SKM-1 treated with dmso at 0.1 percent for 144 hours (cell line): ENCODE data around the gene NTSR1.

Experiments
- DNase-seq: peaks from one replicate; lab custom pipeline; 2025; ENCODE audit not compliant: unreplicated experiment; lab: John Stamatoyannopoulos, UW

Gene NTSR1

GRCh38 chr20:62782149-62782892 lies 73.7 kb downstream of the NTSR1 start:
- DNase-seq: no peak

- no peak for DNase-seq
These were observed 74.2 kb downstream of the NTSR1 start for GRCh38 chr20:62782893-62783278.

- no peak for DNase-seq
These were observed 75.9 kb downstream of the NTSR1 start for GRCh38 chr20:62784497-62784896.

GRCh38 chr20:62785393-62785792 lies 76.8 kb downstream of the NTSR1 start:
- DNase-seq: no peak

GRCh38 chr20:62786157-62786556 lies 77.5 kb downstream of the NTSR1 start:
- no peak for DNase-seq

GRCh38 chr20:62787321-62787720 lies 78.7 kb downstream of the NTSR1 start:
- no peak for DNase-seq

- no peak for DNase-seq
These were observed 79.2 kb downstream of the NTSR1 start for GRCh38 chr20:62787866-62788265.

- DNase-seq: no peak
These were observed 80.0 kb downstream of the NTSR1 start for GRCh38 chr20:62788607-62789006.

- no peak for DNase-seq
These were observed 81.4 kb downstream of the NTSR1 start for GRCh38 chr20:62790075-62790474.

GRCh38 chr20:62791301-62792181 lies 82.9 kb downstream of the NTSR1 start:
- DNase-seq: peak; percentile 91

- DNase-seq: no peak
These were observed 83.7 kb downstream of the NTSR1 start for GRCh38 chr20:62792182-62792939.

GRCh38 chr20:62792940-62793756 lies 84.5 kb downstream of the NTSR1 start:
- DNase-seq: no peak

GRCh38 chr20:62793757-62794006 lies 85.0 kb downstream of the NTSR1 start:
- DNase-seq: no peak

- peak; percentile 87 for DNase-seq
These were observed 85.5 kb downstream of the NTSR1 start for GRCh38 chr20:62794007-62794724.

GRCh38 chr20:62795023-62795761 lies 86.6 kb downstream of the NTSR1 start:
- DNase-seq: peak; percentile 43

GRCh38 chr20:62796699-62797491 lies 88.3 kb downstream of the NTSR1 start:
- DNase-seq: no peak

- DNase-seq: no peak
These were observed 89.3 kb downstream of the NTSR1 start for GRCh38 chr20:62797671-62798532.

GRCh38 chr20:62799036-62799435 lies 90.4 kb downstream of the NTSR1 start:
- no peak for DNase-seq
